Right kidney (tissue), 1 donor: Measurements from ENCODE around the gene ANKRD36B.
"Not testable (repeated sequence)": the region's sequence is repeated elsewhere in the genome, so short reads cannot be mapped to it uniquely, and the experiment has no call there.

ENCODE experiments used
- DNase-seq: peaks from one replicate; pipeline ENCODE4 v3.0.0-alpha.2; 2016

ANKRD36B gene

DNA sequence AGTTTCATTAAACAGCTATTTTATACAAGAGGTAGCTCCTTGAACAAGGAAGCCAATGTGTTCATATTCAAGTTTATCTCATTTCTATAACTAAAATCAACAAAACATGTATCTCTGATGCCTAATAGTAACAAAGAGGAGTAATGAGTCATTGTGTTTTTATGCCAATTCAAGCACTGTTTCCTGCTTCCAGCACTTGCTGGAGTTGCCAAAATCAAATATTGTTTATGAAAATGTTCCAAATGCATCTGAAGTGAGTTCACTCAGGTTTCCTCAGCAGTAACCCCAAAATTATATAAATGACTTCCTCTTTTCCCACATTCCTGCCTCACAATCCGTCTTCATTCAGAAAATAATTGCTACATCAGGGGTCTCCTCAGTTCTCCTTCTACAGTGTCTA is 39.2 kb downstream of the ANKRD36B start:
- DNase-seq = not testable (repeated sequence)

DNA sequence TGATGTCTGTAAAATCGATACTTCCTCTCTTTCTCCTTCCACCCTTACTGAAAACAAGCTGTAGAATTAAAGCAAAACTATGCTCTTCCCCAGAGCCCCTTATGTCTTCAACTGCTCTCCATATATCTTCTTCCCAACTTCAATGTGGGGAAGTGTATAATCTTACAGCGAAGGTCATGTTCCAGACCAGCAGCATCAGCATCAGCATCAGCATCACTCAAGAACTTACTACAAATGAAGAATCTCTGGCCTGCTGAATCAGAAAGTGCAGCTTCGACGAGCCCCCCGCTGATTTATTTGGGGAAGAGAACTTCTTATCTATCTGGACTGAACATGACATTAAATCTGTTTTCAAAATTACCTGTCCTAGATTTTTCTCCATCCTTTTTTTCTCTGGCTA is 40.6 kb downstream of the ANKRD36B start:
- DNase-seq = not testable (repeated sequence)

DNA sequence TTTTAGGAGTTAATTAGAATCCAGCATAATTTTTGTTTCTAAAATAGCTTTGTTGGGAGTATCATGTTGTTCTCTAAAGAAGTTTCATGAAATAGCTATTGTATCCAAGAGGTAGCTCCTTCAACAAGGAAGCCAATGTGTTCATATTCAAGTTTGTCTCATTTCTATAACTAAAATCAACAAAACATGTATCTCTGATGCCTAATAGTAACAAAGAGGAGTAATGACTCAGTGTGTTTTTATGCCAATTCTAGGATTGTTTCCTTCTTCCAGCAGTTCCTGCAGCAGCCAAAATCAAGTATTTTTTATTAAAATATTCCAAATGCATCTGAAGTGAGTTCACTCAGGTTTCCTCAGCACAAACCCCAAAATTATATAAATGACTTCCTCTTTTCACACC is 41.1 kb downstream of the ANKRD36B start:
- DNase-seq = not testable (repeated sequence)

DNA sequence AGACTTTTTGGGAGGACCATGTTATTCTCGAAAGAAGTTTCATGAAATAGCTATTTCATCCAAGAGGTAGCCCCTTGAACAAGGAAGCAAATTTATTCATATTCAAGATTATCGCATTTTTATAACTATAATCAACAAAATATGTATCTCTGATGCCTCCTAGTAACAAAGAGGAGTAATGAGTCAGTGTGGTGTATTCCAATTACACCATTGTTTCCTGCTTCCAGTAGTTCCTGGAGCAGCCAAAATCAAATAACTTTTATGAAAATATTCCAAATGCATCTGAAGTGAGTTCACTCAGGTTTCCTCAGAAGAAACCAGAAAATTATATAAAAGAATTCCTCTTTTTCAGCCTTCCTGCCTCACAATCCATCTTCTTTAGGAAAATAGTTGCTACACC is 43.0 kb downstream of the ANKRD36B start:
- no peak for DNase-seq

DNA sequence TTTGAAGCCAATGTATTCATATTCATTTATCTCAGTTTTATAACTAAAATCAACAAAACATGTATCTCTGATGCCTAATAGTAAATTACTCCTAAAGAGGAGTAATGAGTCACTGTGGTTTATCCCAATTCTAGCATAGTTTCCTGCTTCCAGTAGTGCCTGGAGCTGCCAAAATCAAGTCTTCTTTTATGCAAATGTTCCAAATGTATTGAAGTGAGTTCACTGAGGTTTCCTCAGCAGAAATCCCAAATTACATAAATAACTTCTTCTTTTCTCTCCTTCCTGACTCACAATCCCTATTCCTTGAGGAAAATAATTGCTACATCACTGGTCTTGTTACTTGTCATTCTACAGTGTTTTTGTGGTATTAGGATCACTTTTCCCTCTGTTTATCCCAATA is 44.8 kb downstream of the ANKRD36B start:
- not testable (repeated sequence) for DNase-seq

DNA sequence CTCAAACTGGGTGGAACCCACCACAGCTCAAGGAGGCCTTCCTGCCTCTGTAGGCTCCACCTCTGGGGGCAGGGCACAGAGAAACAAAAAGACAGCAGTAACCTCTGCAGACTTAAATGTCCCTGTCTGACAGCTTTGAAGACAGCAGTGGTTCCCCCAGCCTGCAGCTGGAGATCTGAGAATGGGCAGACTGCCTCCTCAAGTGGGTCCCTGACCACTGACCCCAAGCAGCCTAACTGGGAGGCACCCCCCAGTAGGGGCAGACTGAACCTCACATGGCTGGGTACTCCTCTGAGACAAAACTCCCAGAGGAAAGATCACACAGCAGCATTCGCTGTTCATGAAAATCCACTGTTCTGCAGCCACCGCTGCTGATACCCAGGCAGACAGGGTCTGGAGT is 63.8 kb downstream of the ANKRD36B start:
- not testable (repeated sequence) for DNase-seq

DNA sequence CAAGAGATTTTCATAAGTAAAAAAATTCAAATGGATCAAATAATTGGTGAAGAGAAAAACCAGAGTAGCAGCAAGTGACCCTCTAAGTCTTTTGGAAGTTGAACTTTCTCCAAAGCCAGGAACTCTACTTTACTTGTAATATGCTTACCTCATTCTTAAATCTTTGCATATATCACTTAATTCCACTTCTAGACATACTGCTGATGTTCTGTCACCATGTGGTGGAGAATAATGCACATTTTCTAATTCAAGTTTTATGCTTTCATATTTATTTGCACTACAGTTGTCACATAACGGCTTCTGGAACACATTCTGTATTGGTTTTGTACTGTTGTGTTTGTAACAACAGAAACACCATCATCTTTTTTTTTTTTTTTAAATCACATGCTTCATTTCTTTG is 65.9 kb downstream of the ANKRD36B start:
- DNase-seq = not testable (repeated sequence)

DNA sequence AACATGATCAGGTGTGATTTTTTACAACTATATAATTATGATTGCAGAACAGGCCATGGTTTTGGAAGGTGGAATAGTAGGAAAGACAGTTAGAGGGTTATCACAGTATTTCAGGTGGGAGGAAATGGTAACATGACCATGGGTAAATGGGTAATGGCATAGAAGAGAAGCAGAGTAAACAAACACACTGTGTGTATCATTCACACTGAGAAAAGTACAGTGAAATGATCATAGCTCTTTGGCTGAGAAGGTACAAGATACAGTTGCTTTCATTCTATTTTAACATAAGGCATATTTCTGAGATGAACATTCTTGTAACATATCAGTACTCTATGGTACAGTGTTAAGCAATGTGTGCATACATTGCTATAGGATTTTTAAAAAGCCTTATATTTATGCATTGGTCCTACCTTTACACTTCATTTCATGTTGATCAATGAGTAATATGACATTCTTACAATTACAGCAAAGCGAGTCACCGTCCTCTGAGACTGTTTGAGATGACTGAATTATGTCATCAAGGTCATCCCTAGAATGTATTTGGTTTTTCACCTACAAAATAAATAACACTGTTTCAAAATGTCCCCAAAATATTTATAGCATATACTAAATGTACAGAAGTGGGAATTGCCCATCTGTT is 66.6 kb downstream of the ANKRD36B start:
- DNase-seq = not testable (repeated sequence)

DNA sequence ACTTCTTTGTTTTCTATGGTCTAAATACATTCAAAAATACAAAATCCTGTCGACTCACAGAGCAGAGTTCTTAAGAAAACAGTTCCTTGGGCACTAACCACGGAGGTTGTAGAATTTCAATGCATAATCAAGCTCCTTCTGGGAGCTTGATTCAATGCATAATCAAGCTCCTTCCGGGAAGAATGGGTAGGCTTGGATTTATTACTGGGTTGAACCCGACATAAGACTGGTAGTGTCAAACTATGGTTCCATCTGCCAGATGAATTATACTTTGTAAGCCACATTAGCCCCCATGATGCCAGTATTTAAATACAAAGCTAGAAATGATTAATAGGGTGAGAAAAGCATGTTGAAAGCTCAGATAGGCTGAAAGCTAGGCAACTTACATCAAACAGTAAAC is 94.0 kb downstream of the ANKRD36B start:
- DNase-seq = not testable (repeated sequence)

DNA sequence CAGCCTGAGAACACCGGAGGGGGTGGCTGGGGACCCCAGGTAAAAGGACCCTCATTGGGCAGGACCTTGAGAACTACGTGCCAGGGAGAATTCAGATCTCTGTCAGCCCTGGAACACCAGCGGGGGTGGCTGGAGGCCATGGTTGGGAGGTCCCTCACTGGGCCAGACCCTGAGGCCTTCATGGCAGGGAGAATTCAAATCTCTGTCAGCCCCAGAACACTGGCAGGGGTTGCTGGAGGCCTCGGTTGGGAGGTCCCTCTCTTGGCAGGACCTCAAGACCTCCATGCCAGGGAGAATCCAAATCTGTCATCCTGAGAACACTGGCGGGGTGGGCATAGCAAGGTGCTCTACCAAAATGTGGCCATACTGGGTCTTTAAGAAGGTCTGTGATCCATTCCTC is 99.5 kb downstream of the ANKRD36B start:
- not testable (repeated sequence) for DNase-seq
